Measurements from ENCODE around the gene ASXL1. TPM values are rescaled to one million over a fixed set of nuclear protein-coding genes. Genes with fewer than 3 reads are reported as not detected.

The ASXL1 gene
- total RNA-seq, 1 experiment from 2014 or later = 69.9 TPM

DNA sequence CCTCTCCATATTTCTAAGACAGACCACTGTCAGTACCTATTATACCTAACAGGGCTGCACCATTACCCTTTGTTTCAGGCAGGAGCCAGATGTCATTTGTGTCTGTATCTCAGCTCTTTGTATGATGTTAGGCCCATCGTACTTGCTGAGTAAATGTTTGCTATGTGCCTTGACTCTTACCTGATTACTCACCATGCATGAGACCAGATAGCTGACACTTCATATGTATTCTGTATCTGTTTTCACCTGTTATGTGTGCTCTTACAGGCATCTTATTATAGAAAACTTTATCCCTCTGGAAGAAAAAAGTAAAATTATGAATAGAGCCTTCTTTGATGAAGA is 31.7 kb upstream of the ASXL1 start:
- Mint-ChIP-seq H3K4me3 (ENCODE audit: unreplicated experiment) (no peak overlapping the region), H3K27ac (ENCODE audit: low read depth, unreplicated experiment) (no peak overlapping the region), H3K9me3 (ENCODE audit: unreplicated experiment) (no peaks in the 10 kb centered on the region), H3K4me1 (ENCODE audit: insufficient read depth, unreplicated experiment) (peaks cover under 1% of the 10 kb centered on the region), H3K27me3 (ENCODE audit: insufficient read depth, unreplicated experiment) (no peaks in the 10 kb centered on the region), H3K36me3 (ENCODE audit: insufficient read depth, unreplicated experiment) (peaks cover 43% of the 10 kb centered on the region)
- intact Hi-C loops (cut with micrococcal nuclease) = no loop called here
- DNase-seq (ENCODE audit: unreplicated experiment) = no peak
- TF ChIP-seq, protein P1, sequence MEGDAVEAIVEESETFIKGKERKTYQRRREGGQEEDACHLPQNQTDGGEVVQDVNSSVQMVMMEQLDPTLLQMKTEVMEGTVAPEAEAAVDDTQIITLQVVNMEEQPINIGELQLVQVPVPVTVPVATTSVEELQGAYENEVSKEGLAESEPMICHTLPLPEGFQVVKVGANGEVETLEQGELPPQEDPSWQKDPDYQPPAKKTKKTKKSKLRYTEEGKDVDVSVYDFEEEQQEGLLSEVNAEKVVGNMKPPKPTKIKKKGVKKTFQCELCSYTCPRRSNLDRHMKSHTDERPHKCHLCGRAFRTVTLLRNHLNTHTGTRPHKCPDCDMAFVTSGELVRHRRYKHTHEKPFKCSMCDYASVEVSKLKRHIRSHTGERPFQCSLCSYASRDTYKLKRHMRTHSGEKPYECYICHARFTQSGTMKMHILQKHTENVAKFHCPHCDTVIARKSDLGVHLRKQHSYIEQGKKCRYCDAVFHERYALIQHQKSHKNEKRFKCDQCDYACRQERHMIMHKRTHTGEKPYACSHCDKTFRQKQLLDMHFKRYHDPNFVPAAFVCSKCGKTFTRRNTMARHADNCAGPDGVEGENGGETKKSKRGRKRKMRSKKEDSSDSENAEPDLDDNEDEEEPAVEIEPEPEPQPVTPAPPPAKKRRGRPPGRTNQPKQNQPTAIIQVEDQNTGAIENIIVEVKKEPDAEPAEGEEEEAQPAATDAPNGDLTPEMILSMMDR (IDR thresholded peaks at IDR 0.05; ENCODE audit: unreplicated experiment) = no peak
- BruUV-seq (replicated peaks) = no TSS peak
- CTCF ChIA-PET = interaction anchor here (0.6 kb wide), 1 partner anchor 391 kb away, joined by 3 read pairs; no protein-coding TSS in a partner anchor
- POLR2A ChIA-PET = interaction anchor here (1.3 to 1.4 kb wide), 2 partner anchors 10 to 11 kb away, joined by 3 to 4 read pairs; no protein-coding TSS in a partner anchor

GRCh38 chr20:32327087-32327681 is 30.9 kb upstream of the ASXL1 start:
- DNase-seq (ENCODE audit: unreplicated experiment) = no peak
- no peak overlapping the region for H3K27ac Mint-ChIP-seq (ENCODE audit: low read depth, unreplicated experiment)
- ChIA-PET CTCF (interaction anchor here (0.6 to 0.7 kb wide), 2 partner anchors 18 to 390 kb away, joined by 3 to 5 read pairs; no protein-coding TSS in a partner anchor), POLR2A (interaction anchor here (1.3 to 1.4 kb wide), 2 partner anchors 9 to 11 kb away, joined by 3 to 4 read pairs; no protein-coding TSS in a partner anchor)
- no TSS peak for BruUV-seq (replicated peaks)
- H3K27me3 Mint-ChIP-seq (ENCODE audit: insufficient read depth, unreplicated experiment) = no peaks in the 10 kb centered on the region
- no peaks in the 10 kb centered on the region for H3K9me3 Mint-ChIP-seq (ENCODE audit: unreplicated experiment)
- peaks cover 8% of the 10 kb centered on the region for H3K4me1 Mint-ChIP-seq (ENCODE audit: insufficient read depth, unreplicated experiment)
- TF ChIP-seq, protein P1 (IDR thresholded peaks at IDR 0.05; ENCODE audit: unreplicated experiment) = no peak
- peaks cover 46% of the 10 kb centered on the region for H3K36me3 Mint-ChIP-seq (ENCODE audit: insufficient read depth, unreplicated experiment)
- no peak overlapping the region for H3K4me3 Mint-ChIP-seq (ENCODE audit: unreplicated experiment)
- intact Hi-C loops (cut with micrococcal nuclease) = no loop called here

DNA sequence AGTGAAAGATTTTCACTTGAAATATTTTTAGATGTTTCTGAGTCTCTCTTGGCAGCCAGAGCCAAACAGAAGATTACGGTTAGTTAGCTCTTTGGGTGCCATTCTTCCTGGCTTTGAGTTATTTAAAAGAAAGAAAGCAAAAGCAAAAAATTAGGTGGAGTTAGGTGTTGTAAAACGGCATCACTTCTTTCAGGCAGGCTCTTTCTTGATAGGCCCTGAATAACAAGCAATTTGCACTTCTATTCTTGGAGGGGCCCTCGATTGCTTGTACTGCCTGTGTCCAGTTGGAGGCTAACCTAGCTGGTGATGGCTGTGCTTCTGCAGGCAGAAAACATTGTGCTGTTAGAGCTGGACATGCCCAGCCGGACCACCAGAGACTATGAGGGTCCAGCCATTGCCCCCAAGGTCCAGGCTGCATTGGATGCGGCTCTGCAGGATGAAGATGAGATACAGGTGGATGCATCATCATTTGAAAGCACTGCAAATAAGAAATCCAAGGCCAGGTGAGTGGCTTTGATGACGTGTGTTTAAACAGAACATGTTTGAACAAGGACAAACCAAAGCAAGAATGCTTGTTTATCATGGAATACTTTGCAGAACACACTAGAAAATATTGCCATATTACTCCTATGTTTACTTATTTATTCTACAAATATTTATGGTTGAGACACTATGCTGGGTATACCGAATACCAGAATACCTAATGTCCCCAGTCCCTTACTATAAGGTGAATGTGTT is 28.1 kb upstream of the ASXL1 start:
- no peaks in the 10 kb centered on the region for H3K9me3 Mint-ChIP-seq (ENCODE audit: unreplicated experiment)
- intact Hi-C loops (cut with micrococcal nuclease) = no loop called here
- no peaks in the 10 kb centered on the region for H3K27me3 Mint-ChIP-seq (ENCODE audit: insufficient read depth, unreplicated experiment)
- DNase-seq (ENCODE audit: unreplicated experiment) = no peak
- TF ChIP-seq, protein P1 (IDR thresholded peaks at IDR 0.05; ENCODE audit: unreplicated experiment) = no peak
- CTCF ChIA-PET = no interaction called here
- H3K4me1 Mint-ChIP-seq (ENCODE audit: insufficient read depth, unreplicated experiment) = peaks cover 18% of the 10 kb centered on the region
- H3K27ac Mint-ChIP-seq (ENCODE audit: low read depth, unreplicated experiment) = no peak overlapping the region
- H3K36me3 Mint-ChIP-seq (ENCODE audit: insufficient read depth, unreplicated experiment) = peaks cover 62% of the 10 kb centered on the region
- no TSS peak for BruUV-seq (replicated peaks)
- POLR2A ChIA-PET = no interaction called here
- H3K4me3 Mint-ChIP-seq (ENCODE audit: unreplicated experiment) = no peak overlapping the region

GRCh38 chr20:32330555-32330897 is 27.6 kb upstream of the ASXL1 start:
- H3K4me3 Mint-ChIP-seq (ENCODE audit: unreplicated experiment) = no peak overlapping the region
- ChIA-PET POLR2A (interaction anchor here (1.0 kb wide), 1 partner anchor 29 kb away, joined by 4 read pairs; no protein-coding TSS in a partner anchor), CTCF (no interaction called here)
- H3K4me1 Mint-ChIP-seq (ENCODE audit: insufficient read depth, unreplicated experiment) = peaks cover 18% of the 10 kb centered on the region
- DNase-seq (ENCODE audit: unreplicated experiment) = no peak
- no peak overlapping the region for H3K27ac Mint-ChIP-seq (ENCODE audit: low read depth, unreplicated experiment)
- H3K27me3 Mint-ChIP-seq (ENCODE audit: insufficient read depth, unreplicated experiment) = no peaks in the 10 kb centered on the region
- intact Hi-C loops (cut with micrococcal nuclease) = no loop called here
- TF ChIP-seq, protein P1 (IDR thresholded peaks at IDR 0.05; ENCODE audit: unreplicated experiment) = no peak
- peaks cover 63% of the 10 kb centered on the region for H3K36me3 Mint-ChIP-seq (ENCODE audit: insufficient read depth, unreplicated experiment)
- no peaks in the 10 kb centered on the region for H3K9me3 Mint-ChIP-seq (ENCODE audit: unreplicated experiment)
- BruUV-seq (replicated peaks) = no TSS peak
